Measurements from ENCODE around the gene UBE2Z.

GRCh38 chr17:48890086-48890485 is 18.1 kb upstream of the UBE2Z start:
- no peak for TF ChIP-seq CTCF (IDR thresholded peaks at IDR 0.05; ENCODE audit: poor library complexity, severe bottlenecking)
- no peak for TF ChIP-seq EP300 (conservative IDR thresholded peaks at IDR 0.05; ENCODE audit: poor library complexity, severe bottlenecking)
- no peak for TF ChIP-seq POLR2AphosphoS5 (IDR thresholded peaks at IDR 0.05)
- no peak for TF ChIP-seq MXI1 (conservative IDR thresholded peaks at IDR 0.05; ENCODE audit: poor library complexity, severe bottlenecking)
- TF ChIP-seq SMC3 (conservative IDR thresholded peaks at IDR 0.05; ENCODE audit: poor library complexity) = no peak
- no peak for TF ChIP-seq REST (IDR thresholded peaks at IDR 0.05; ENCODE audit: borderline replicate concordance)
- no peak for TF ChIP-seq RAD21 (conservative IDR thresholded peaks at IDR 0.05)
- TF ChIP-seq EZH2 (IDR thresholded peaks at IDR 0.05; ENCODE audit: borderline replicate concordance, insufficient read depth, low read length, poor library complexity, severe bottlenecking) = no peak

All from neural cell (in vitro differentiated cells).